Measurements from ENCODE around the gene BCL2L11.

DNA sequence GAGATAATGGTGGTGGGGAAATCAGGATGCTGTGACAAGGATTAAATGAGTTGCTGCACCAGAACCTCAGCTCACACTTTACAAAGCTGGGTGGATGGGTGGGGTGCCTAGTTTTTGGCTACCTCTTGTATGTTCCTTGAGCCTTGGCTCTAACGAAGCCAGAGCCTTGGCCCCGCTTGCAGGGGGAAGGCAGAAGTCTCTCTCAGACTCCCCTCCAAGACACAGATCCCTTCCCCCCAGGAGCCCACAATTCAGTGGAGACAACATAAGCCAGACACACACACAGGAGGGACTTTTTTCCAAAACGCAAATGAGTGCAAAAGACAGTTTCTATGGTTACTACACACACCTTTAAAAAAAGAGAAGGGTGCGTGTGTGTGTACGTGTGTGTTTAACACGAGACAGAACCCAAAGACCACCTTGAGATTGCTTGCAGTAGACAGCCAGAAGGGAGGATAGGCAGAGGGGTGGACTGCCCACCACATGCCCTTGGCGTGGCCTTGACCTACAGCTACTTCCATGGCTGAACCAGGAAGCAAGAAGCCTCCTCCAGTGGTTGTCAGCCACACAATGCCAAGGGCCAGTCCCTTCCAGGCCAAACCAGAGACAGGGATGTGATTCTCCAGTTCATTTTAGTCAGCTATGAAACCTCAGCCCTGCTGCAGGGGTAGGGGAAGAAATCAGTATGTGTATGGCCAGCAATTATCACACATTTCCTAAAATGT, 70.3 kb downstream of the BCL2L11 start:
- TF ChIP-seq, protein P1, sequence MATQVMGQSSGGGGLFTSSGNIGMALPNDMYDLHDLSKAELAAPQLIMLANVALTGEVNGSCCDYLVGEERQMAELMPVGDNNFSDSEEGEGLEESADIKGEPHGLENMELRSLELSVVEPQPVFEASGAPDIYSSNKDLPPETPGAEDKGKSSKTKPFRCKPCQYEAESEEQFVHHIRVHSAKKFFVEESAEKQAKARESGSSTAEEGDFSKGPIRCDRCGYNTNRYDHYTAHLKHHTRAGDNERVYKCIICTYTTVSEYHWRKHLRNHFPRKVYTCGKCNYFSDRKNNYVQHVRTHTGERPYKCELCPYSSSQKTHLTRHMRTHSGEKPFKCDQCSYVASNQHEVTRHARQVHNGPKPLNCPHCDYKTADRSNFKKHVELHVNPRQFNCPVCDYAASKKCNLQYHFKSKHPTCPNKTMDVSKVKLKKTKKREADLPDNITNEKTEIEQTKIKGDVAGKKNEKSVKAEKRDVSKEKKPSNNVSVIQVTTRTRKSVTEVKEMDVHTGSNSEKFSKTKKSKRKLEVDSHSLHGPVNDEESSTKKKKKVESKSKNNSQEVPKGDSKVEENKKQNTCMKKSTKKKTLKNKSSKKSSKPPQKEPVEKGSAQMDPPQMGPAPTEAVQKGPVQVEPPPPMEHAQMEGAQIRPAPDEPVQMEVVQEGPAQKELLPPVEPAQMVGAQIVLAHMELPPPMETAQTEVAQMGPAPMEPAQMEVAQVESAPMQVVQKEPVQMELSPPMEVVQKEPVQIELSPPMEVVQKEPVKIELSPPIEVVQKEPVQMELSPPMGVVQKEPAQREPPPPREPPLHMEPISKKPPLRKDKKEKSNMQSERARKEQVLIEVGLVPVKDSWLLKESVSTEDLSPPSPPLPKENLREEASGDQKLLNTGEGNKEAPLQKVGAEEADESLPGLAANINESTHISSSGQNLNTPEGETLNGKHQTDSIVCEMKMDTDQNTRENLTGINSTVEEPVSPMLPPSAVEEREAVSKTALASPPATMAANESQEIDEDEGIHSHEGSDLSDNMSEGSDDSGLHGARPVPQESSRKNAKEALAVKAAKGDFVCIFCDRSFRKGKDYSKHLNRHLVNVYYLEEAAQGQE (IDR thresholded peaks at IDR 0.05; ENCODE audit: borderline replicate concordance), result no peak
- TF ChIP-seq, protein P1 (CRISPR knock-in tag; IDR thresholded peaks at IDR 0.05; ENCODE audit: low read depth), result no peak
- TF ChIP-seq FOXM1 (IDR thresholded peaks at IDR 0.05; ENCODE audit: low read depth) (no peak), FOXM1 (CRISPR knock-in tag; IDR thresholded peaks at IDR 0.05; ENCODE audit: low read depth) (no peak), ZBTB8A (IDR thresholded peaks at IDR 0.05; ENCODE audit: partially characterized antibody) (no peak), NBN (IDR thresholded peaks at IDR 0.05; ENCODE audit: low read depth) (no peak), ZBED1 (IDR thresholded peaks at IDR 0.05) (no peak), MTA3 (IDR thresholded peaks at IDR 0.05; ENCODE audit: borderline replicate concordance) (no peak)
